ENCODE results near the gene ALOX5. TPM values are rescaled to one million over a fixed set of nuclear protein-coding genes. Genes with fewer than 3 reads are reported as not detected.
"Not testable (repeated sequence)": the region's sequence is repeated elsewhere in the genome, so short reads cannot be mapped to it uniquely, and the experiment has no call there.

Gene ALOX5
- total and polyA plus RNA-seq, 7 donors, result 1.6 to 3.1 (median 2.0) TPM

GRCh38 chr10:45473126-45473525 lies 99.1 kb downstream of the ALOX5 start:
- no peaks in the 10 kb centered on the region for H3K4me1 ChIP-seq
- intact Hi-C loops (cut with DNase I), result no loop called here
- no peak overlapping the region for H3K27ac ChIP-seq
- peaks cover 13% of the 10 kb centered on the region for H3K9me3 ChIP-seq
- TF ChIP-seq CTCF (IDR thresholded peaks at IDR 0.05), result no peak
- no peaks in the 10 kb centered on the region for H3K36me3 ChIP-seq (ENCODE audit: insufficient read depth in 1 of 2, low read depth in 1 of 2)
- no peak for DNase-seq
- H3K27me3 ChIP-seq (ENCODE audit: insufficient read depth in 3 of 3, low read length in 2 of 3), result no peaks in the 10 kb centered on the region
- no peak overlapping the region for H3K4me3 ChIP-seq
- ATAC-seq, result no peak
- WGBS, 3 donors, result 51 to 69% (median 52%) methylated on average over 4 of the region's 4 CpGs

- Histone ChIP-seq H3K4me1 (no peaks in the 10 kb centered on the region), H3K4me3 (no peak overlapping the region), H3K27ac (no peak overlapping the region), H3K36me3 (ENCODE audit: insufficient read depth in 1 of 2, low read depth in 1 of 2) (no peaks in the 10 kb centered on the region), H3K9me3 (peaks cover 16% of the 10 kb centered on the region), H3K27me3 (ENCODE audit: insufficient read depth in 3 of 3, low read length in 2 of 3) (no peaks in the 10 kb centered on the region)
- DNase-seq, result no peak
- no peak for TF ChIP-seq CTCF (IDR thresholded peaks at IDR 0.05)
- ATAC-seq, result no peak
- 89 to 97% (median 91%) methylated on average over 1 of the region's 1 CpG for WGBS, 3 donors
- intact Hi-C loops (cut with DNase I), result no loop called here
These were observed 102.5 kb downstream of the ALOX5 start for GRCh38 chr10:45476559-45476958.

- H3K36me3 ChIP-seq (ENCODE audit: insufficient read depth in 1 of 2, low read depth in 1 of 2), result peaks cover 0 to 6% of the 10 kb centered on the region in 2 donors
- no peak overlapping the region for H3K4me3 ChIP-seq
- H3K27me3 ChIP-seq (ENCODE audit: insufficient read depth in 3 of 3, low read length in 2 of 3), result no peaks in the 10 kb centered on the region
- no peak overlapping the region for H3K27ac ChIP-seq
- 91 to 96% (median 93%) methylated on average over 2 of the region's 2 CpGs for WGBS, 3 donors
- intact Hi-C loops (cut with DNase I), result no loop called here
- DNase-seq (no peak), ATAC-seq (no peak)
- peaks cover 16% of the 10 kb centered on the region for H3K9me3 ChIP-seq
- TF ChIP-seq CTCF (IDR thresholded peaks at IDR 0.05), result no peak
- H3K4me1 ChIP-seq, result no peaks in the 10 kb centered on the region
These were observed 106.3 kb downstream of the ALOX5 start for GRCh38 chr10:45480294-45480693.

- H3K27ac ChIP-seq; H3K4me3 ChIP-seq; H3K4me1 ChIP-seq; DNase-seq; ATAC-seq; H3K36me3 ChIP-seq (ENCODE audit: insufficient read depth in 1 of 2, low read depth in 1 of 2); H3K27me3 ChIP-seq (ENCODE audit: insufficient read depth in 3 of 3, low read length in 2 of 3); intact Hi-C loops (cut with DNase I): not testable (repeated sequence)
- 98% methylated on average over 4 of the region's 4 CpGs for WGBS, 3 donors
- H3K9me3 ChIP-seq, result peaks cover 16% of the 10 kb centered on the region
These were observed 107.1 kb downstream of the ALOX5 start for GRCh38 chr10:45481100-45481499.

- no peak overlapping the region for H3K27ac ChIP-seq
- WGBS, 3 donors, result 75 to 84% (median 80%) methylated on average over 3 of the region's 3 CpGs
- no peaks in the 10 kb centered on the region for H3K4me1 ChIP-seq
- intact Hi-C loops (cut with DNase I), result no loop called here
- peaks cover 3% of the 10 kb centered on the region for H3K9me3 ChIP-seq
- peaks cover 0 to 11% of the 10 kb centered on the region in 2 donors for H3K36me3 ChIP-seq (ENCODE audit: insufficient read depth in 1 of 2, low read depth in 1 of 2)
- H3K27me3 ChIP-seq (ENCODE audit: insufficient read depth in 3 of 3, low read length in 2 of 3), result no peaks in the 10 kb centered on the region
- no peak for DNase-seq
- no peak for TF ChIP-seq CTCF (IDR thresholded peaks at IDR 0.05)
- H3K4me3 ChIP-seq, result no peak overlapping the region
- no peak for ATAC-seq
These were observed 109.0 kb downstream of the ALOX5 start for GRCh38 chr10:45483002-45483401.

All from psoas muscle (tissue), 8 donors.